Peyer's patch (tissue), 4 donors: ENCODE results near the gene CKMT2. TPM values are rescaled to one million over a fixed set of nuclear protein-coding genes. Genes with fewer than 3 reads are reported as not detected.

Source experiments
- DNase-seq, 3 donors: peaks; one replicate each; pipeline ENCODE4 v3.0.0-alpha.2; 2017 to 2019
- H3K27ac ChIP-seq, 4 donors: fragments of 200-600 bp; sonication (generic); one replicate each; pipeline ENCODE4 v1.5.1; 2016 to 2019
- H3K27me3 ChIP-seq, 2 donors: fragments of 200-600 bp; sonication (generic); one replicate each; pipeline ENCODE4 v1.5.1; 2019
- H3K36me3 ChIP-seq, 3 donors: fragments of 200-600 bp; sonication (generic); one replicate each; pipeline ENCODE4 v1.5.1; 2016 to 2019
- H3K4me1 ChIP-seq, 4 donors: fragments of 200-600 bp; sonication (generic); one replicate each; pipeline ENCODE4 v1.5.1; 2016 to 2019
- H3K4me3 ChIP-seq, 4 donors: fragments of 200-600 bp; sonication (generic); 1 replicate in 3 of 4; 2 replicates in 1 of 4; pipeline ENCODE4 v1.5.1; 2016 to 2019; ENCODE audit warnings: mild to moderate bottlenecking in 1 of 4
- H3K9me3 ChIP-seq, 4 donors: fragments of 200-600 bp; sonication (generic); one replicate each; pipeline ENCODE4 v1.5.1; 2016 to 2019; ENCODE audit warnings: mild to moderate bottlenecking in 1 of 4
- CTCF ChIP-seq, 6 experiments: fragments of 450-650 bp in 4 of 6; fragments of 200-600 bp in 2 of 6; sonication (generic) in 1 of 6; IDR thresholded peaks; one replicate each; pipeline ENCODE4 v1.5.1; 2017 to 2019; ENCODE audit warnings: antibody characterized with exemption in 6 of 6, mild to moderate bottlenecking in 3 of 6, moderate library complexity in 1 of 6
- POLR2A ChIP-seq, 2 donors: fragments of 450-650 bp; IDR thresholded peaks; one replicate each; pipeline ENCODE4 v1.5.1; 2017; ENCODE audit warnings: antibody characterized with exemption in 2 of 2, mild to moderate bottlenecking in 2 of 2, moderate library complexity in 2 of 2
- total RNA-seq, 4 donors: library from RNA; depleted of rRNA; stranded (reverse); fragments of >200 nt; gene quantifications; one replicate each; pipeline ENCODE4 v1.1.0, GENCODE V29; 2016

The CKMT2 gene
- total RNA-seq, 4 donors from 2014 or later = 1.1 to 10.6 (median 3.8) TPM

- TF ChIP-seq CTCF (IDR thresholded peaks at IDR 0.05) (no peak), POLR2A (IDR thresholded peaks at IDR 0.05) (no peak)
- no peak for DNase-seq
- Histone ChIP-seq H3K36me3 (no peaks in the 10 kb centered on the region), H3K27ac (no peak overlapping the region), H3K4me1 (no peaks in the 10 kb centered on the region), H3K9me3 (no peaks in the 10 kb centered on the region), H3K4me3 (no peak overlapping the region), H3K27me3 (no peaks in the 10 kb centered on the region)
These were observed 5.0 kb upstream of the CKMT2 start for GRCh38 chr5:81228084-81228483.

DNA sequence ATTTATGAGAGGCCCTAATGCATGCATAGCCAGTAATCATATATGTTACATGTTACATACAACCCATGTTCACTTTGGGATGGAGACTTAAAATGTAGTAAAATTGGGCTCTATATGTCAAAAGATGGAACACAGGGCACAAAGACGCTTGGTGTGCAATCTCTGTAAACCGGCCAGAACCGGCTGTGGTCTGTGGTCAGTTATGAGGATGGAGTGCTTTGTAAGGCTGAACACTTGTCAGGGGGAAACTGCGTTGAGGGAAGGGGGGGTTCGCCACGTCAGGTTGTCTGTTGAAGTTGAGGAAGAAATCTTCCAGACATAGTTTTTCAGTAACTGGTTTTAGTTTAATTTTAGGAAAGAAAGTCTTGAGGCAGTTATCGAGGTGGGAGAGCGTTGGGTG is 2.7 kb upstream of the CKMT2 start:
- no peaks in the 10 kb centered on the region for H3K4me1 ChIP-seq
- H3K36me3 ChIP-seq = no peaks in the 10 kb centered on the region
- no peaks in the 10 kb centered on the region for H3K27me3 ChIP-seq
- no peak for TF ChIP-seq CTCF (IDR thresholded peaks at IDR 0.05)
- no peak overlapping the region for H3K27ac ChIP-seq
- no peaks in the 10 kb centered on the region for H3K9me3 ChIP-seq
- no peak overlapping the region for H3K4me3 ChIP-seq
- no peak for DNase-seq

- no peaks in the 10 kb centered on the region for H3K9me3 ChIP-seq
- no peak for TF ChIP-seq POLR2A (IDR thresholded peaks at IDR 0.05)
- no peak for TF ChIP-seq CTCF (IDR thresholded peaks at IDR 0.05)
- no peak for DNase-seq
- peak overlapping the region in 2 of 4 donors; percentile 38 to 40 for H3K4me3 ChIP-seq
- no peaks in the 10 kb centered on the region for H3K4me1 ChIP-seq
- H3K36me3 ChIP-seq = no peaks in the 10 kb centered on the region
- H3K27ac ChIP-seq = peak overlapping the region in 1 of 4 donors; percentile 56
- H3K27me3 ChIP-seq = no peaks in the 10 kb centered on the region
These were observed 550 bp upstream of the CKMT2 start for GRCh38 chr5:81232464-81233079.

- H3K9me3 ChIP-seq = no peaks in the 10 kb centered on the region
- H3K4me1 ChIP-seq = no peaks in the 10 kb centered on the region
- no peaks in the 10 kb centered on the region for H3K36me3 ChIP-seq
- H3K27me3 ChIP-seq = no peaks in the 10 kb centered on the region
- H3K4me3 ChIP-seq = no peak overlapping the region
- TF ChIP-seq CTCF (IDR thresholded peaks at IDR 0.05) = no peak
- TF ChIP-seq POLR2A (IDR thresholded peaks at IDR 0.05) = no peak
- no peak for DNase-seq
- no peak overlapping the region for H3K27ac ChIP-seq
These were observed 1.2 kb downstream of the CKMT2 start for GRCh38 chr5:81234299-81234698.

GRCh38 chr5:81234801-81235200 is 1.7 kb downstream of the CKMT2 start:
- H3K27ac ChIP-seq = no peak overlapping the region
- TF ChIP-seq POLR2A (IDR thresholded peaks at IDR 0.05) = no peak
- no peak for TF ChIP-seq CTCF (IDR thresholded peaks at IDR 0.05)
- DNase-seq = no peak

More at GRCh38 chr5:81234801-81235200, 1.7 kb downstream of the CKMT2 start:
- H3K9me3 ChIP-seq = no peaks in the 10 kb centered on the region
- H3K4me3 ChIP-seq = no peak overlapping the region
- H3K27me3 ChIP-seq = no peaks in the 10 kb centered on the region
- H3K36me3 ChIP-seq = no peaks in the 10 kb centered on the region
- H3K4me1 ChIP-seq = no peaks in the 10 kb centered on the region
